Spleen (tissue), 11 donors: Measurements from ENCODE around the gene CGAS. TPM values are rescaled to one million over a fixed set of nuclear protein-coding genes. Genes with fewer than 3 reads are reported as not detected.
"Not testable (repeated sequence)": the region's sequence is repeated elsewhere in the genome, so short reads cannot be mapped to it uniquely, and the experiment has no call there.

Source experiments
- DNase-seq: peaks from one replicate; pipeline ENCODE4 v3.0.0-alpha.2; 2020
- H3K27ac ChIP-seq, 8 donors: fragments of 200-600 bp; sonication (generic) in 7 of 8; 1 replicate in 4 of 8; 2 replicates in 4 of 8; pipeline versions ENCODE4 v1.5.0 to v1.8.0; 2016 to 2021; ENCODE audit warnings: inconsistent platforms in 4 of 8, mild to moderate bottlenecking in 4 of 8, moderate library complexity in 1 of 8
- H3K27me3 ChIP-seq, 7 donors: fragments of 200-600 bp; sonication (generic) in 6 of 7; replicated peaks in 1 of 7; 1 replicate in 4 of 7; 2 replicates in 3 of 7; pipeline versions ENCODE4 v1.5.0 to v1.8.0; 2016 to 2021; ENCODE audit warnings: inconsistent platforms in 3 of 7, mild to moderate bottlenecking in 1 of 7
- H3K36me3 ChIP-seq, 6 donors: fragments of 200-600 bp; sonication (generic) in 5 of 6; 1 replicate in 4 of 6; 2 replicates in 2 of 6; pipeline versions ENCODE4 v1.5.0 to v1.8.0; 2016 to 2021; ENCODE audit warnings: inconsistent platforms in 2 of 6
- H3K4me1 ChIP-seq, 6 donors: fragments of 200-600 bp; sonication (generic) in 5 of 6; 1 replicate in 3 of 6; 2 replicates in 3 of 6; pipeline versions ENCODE4 v1.5.0 to v1.8.0; 2016 to 2021; ENCODE audit warnings: inconsistent platforms in 3 of 6
- H3K4me3 ChIP-seq, 8 donors: fragments of 200-600 bp; sonication (generic) in 7 of 8; 1 replicate in 4 of 8; 2 replicates in 4 of 8; pipeline versions ENCODE4 v1.5.0 to v1.8.0; 2016 to 2021; ENCODE audit warnings: inconsistent platforms in 4 of 8, mild to moderate bottlenecking in 4 of 8, moderate library complexity in 2 of 8
- H3K9me3 ChIP-seq, 8 donors: fragments of 200-600 bp; sonication (generic) in 7 of 8; 1 replicate in 4 of 8; 2 replicates in 4 of 8; pipeline versions ENCODE4 v1.5.0 to v1.8.0; 2016 to 2021; ENCODE audit warnings: inconsistent platforms in 4 of 8
- CTCF ChIP-seq, 11 experiments: fragments of 200-600 bp in 7 of 11; fragments of 450-650 bp in 4 of 11; sonication (generic) in 4 of 11; IDR thresholded peaks in 8 of 11; conservative IDR thresholded peaks in 3 of 11; 1 replicate in 7 of 11; 2 replicates in 4 of 11; pipeline versions ENCODE4 v1.4.0 to v1.8.0; 2016 to 2021; ENCODE audit warnings: antibody characterized with exemption in 11 of 11, inconsistent platforms in 4 of 11, mild to moderate bottlenecking in 1 of 11
- POLR2A ChIP-seq, 3 donors: fragments of 450-650 bp; IDR thresholded peaks; one replicate each; pipeline ENCODE4 v1.5.1; 2017; ENCODE audit warnings: antibody characterized with exemption in 3 of 3, mild to moderate bottlenecking in 1 of 3
- POLR2AphosphoS5 ChIP-seq, 3 donors: sonication (generic); formaldehyde crosslinking; IDR thresholded peaks; one replicate each; pipeline ENCODE4 v1.5.1; 2017; ENCODE audit warnings: antibody characterized with exemption in 3 of 3
- WGBS, 5 donors: extraction: QIAGEN DNeasy Blood & Tissue Kit in 3 of 5; methylation state at CpG; one replicate each; pipeline versions ENCODE4 v1.1.5 to v1.1.7; 2013 to 2018; 5-methylcytosine and 5-hydroxymethylcytosine counted together
- intact Hi-C: fragments of 100-400 bp; cut with DNase I; formaldehyde crosslinking; loops from one replicate; pipeline ENCODE4 v1.15.0; 2023; ENCODE audit warnings: low total_unique reads
- polyA plus RNA-seq, 3 donors: library from polyadenylated mRNA; stranded (reverse); fragments of 200-250 nt; gene quantifications; one replicate each; pipeline ENCODE4 v1.2.1, GENCODE V29; 2013
- total RNA-seq, 7 donors: library from RNA; depleted of rRNA in 3 of 7; stranded (reverse); fragments of >200 nt in 3 of 7; fragmentation: NEBNext Ultra II Directional in 4 of 7; extraction: Animal tissue kit (Norgen Biotek cat#: 25700) in 4 of 7; gene quantifications; one replicate each; pipeline versions ENCODE4 v1.1.0 to v1.2.1, GENCODE V29; 2016 to 2021
- donor health status: healthy with polysubstance abuse.
- donor health status: DM: no; HTN: no; CAD: no; lungs with moderate emphysema.
- donor health status: DM: no; HTN: no; CAD: no.
- donor health status: Bipolar disorder and iron deficiency.
- donor health status: healthy.
- donor health status: DM: no; HTN: no; CAD: no.
- donor health status: DM: yes; HTN: yes; CAD: no.

The CGAS gene
- total and polyA plus RNA-seq, 10 donors, result 3.2 to 24.3 (median 17.7) TPM

DNA sequence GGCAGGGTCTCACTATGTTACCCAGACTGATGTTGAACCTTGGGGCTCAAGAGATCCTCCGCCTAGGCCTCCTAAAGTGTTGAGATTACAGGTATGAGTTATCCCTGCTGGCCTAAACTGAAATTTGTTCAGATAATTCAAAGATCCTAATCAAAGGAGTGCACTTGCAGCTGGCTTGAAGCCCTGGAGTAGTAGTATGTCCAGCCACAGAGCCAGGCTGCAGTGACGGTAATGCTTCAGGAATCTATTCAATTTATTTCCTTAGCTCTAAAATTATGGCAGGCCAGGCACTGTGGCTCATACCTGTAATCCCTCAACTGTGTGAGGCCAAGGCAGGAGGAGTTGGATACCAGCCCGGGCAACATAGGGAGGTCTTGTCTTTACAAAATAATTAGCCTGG lies 58.8 kb downstream of the CGAS start:
- WGBS, 5 donors, result 79 to 97% (median 95%) methylated on average over 3 of the region's 3 CpGs
- H3K4me3 ChIP-seq, result no peak overlapping the region
- TF ChIP-seq CTCF (IDR thresholded peaks at IDR 0.05 in 8 of 11, conservative IDR thresholded peaks at IDR 0.05 in 3 of 11) (no peak), POLR2AphosphoS5 (IDR thresholded peaks at IDR 0.05) (no peak), POLR2A (IDR thresholded peaks at IDR 0.05) (no peak)
- DNase-seq, result no peak
- intact Hi-C loops, result no loop called here
- H3K36me3 ChIP-seq, result no peaks in the 10 kb centered on the region
- H3K9me3 ChIP-seq, result no peaks in the 10 kb centered on the region
- H3K27me3 ChIP-seq, result no peaks in the 10 kb centered on the region
- H3K27ac ChIP-seq, result no peak overlapping the region
- peaks cover 3 to 17% (median 8%) of the 10 kb centered on the region in 6 donors for H3K4me1 ChIP-seq

DNA sequence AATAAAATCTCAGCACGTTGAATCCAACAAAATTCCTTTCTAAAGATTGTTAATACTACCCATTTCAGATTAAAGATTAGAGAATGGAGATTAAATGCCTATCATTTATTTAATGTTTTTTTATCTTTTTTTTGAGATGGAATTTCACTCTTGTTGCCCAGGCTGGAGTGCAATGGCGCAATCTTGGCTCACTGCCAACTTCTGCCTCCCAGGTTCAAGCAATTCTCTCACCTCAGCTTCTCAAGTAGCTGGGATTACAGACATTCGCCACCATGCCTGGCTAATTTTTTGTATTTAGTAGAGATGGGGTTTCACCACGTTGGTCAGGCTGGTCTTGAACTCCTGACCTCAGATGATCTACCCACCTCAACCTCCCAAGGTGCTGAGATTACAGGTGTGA lies 59.9 kb downstream of the CGAS start:
- H3K36me3 ChIP-seq, H3K9me3 ChIP-seq, intact Hi-C loops, H3K4me3 ChIP-seq, DNase-seq, H3K27me3 ChIP-seq, H3K27ac ChIP-seq: not testable (repeated sequence)
- 81 to 87% (median 85%) methylated on average over 4 of the region's 4 CpGs for WGBS, 5 donors
- H3K4me1 ChIP-seq, result peaks cover 3 to 20% (median 9%) of the 10 kb centered on the region in 6 donors

DNA sequence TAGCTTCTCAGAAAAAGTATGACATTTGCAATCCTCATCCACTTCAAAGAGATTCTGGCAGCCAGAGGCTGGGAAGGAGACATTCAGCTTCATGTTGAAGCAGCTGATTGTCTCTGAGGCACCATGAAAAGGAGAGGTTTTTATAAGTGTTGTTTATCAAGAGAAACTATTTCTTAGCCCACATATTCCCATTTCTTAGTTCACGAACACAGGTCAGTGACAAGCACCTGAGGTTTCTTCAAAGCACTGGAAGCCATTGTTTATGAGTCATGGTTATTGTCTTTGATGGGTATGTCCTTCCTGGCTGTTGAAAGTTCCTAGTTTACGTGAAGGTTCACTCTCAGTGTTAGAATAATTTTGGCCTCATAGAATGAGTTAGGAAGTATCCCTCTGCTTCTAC lies 60.4 kb downstream of the CGAS start:
- TF ChIP-seq CTCF (IDR thresholded peaks at IDR 0.05 in 8 of 11, conservative IDR thresholded peaks at IDR 0.05 in 3 of 11) (no peak), POLR2A (IDR thresholded peaks at IDR 0.05) (no peak), POLR2AphosphoS5 (IDR thresholded peaks at IDR 0.05) (no peak)
- WGBS, 5 donors, result 66 to 85% (median 74%) methylated on average over 2 of the region's 2 CpGs
- intact Hi-C loops, result no loop called here
- Histone ChIP-seq H3K4me3 (no peak overlapping the region), H3K27me3 (no peaks in the 10 kb centered on the region), H3K9me3 (no peaks in the 10 kb centered on the region), H3K4me1 (peaks cover 3 to 20% (median 9%) of the 10 kb centered on the region in 6 donors), H3K36me3 (no peaks in the 10 kb centered on the region), H3K27ac (no peak overlapping the region)
- no peak for DNase-seq

DNA sequence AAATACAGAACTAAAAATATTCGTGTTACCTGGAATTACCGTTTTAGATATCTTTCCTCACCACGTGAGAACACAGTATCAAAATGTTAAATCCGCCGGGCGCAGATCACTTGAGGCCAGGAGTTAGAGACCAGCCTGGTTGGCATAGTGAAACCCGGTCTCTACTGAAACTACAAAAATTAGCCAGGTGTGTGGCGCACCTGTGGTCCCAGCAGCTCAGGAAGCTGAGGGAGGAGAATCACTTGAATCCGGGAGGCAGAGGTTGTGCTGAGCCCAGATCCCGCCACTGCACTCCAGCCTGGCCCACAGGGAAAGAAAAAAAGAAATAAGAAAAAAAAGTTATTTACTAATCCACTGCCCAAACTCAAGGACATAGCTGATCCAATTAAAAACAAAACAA lies 62.2 kb downstream of the CGAS start:
- intact Hi-C loops, result no loop called here
- H3K27ac ChIP-seq, result no peak overlapping the region
- DNase-seq, result no peak
- TF ChIP-seq CTCF (IDR thresholded peaks at IDR 0.05 in 8 of 11, conservative IDR thresholded peaks at IDR 0.05 in 3 of 11), result no peak
- TF ChIP-seq POLR2A (IDR thresholded peaks at IDR 0.05), result no peak
- no peak for TF ChIP-seq POLR2AphosphoS5 (IDR thresholded peaks at IDR 0.05)
- H3K36me3 ChIP-seq, result no peaks in the 10 kb centered on the region
- H3K27me3 ChIP-seq, result no peaks in the 10 kb centered on the region
- peaks cover 3 to 20% (median 9%) of the 10 kb centered on the region in 6 donors for H3K4me1 ChIP-seq
- WGBS, 5 donors, result 79 to 87% (median 85%) methylated on average over 10 of the region's 10 CpGs
- no peaks in the 10 kb centered on the region for H3K9me3 ChIP-seq
- H3K4me3 ChIP-seq, result no peak overlapping the region
